Gastrocnemius medialis (tissue), 4 donors: ENCODE results near the gene DNAH17. TPM values are rescaled to one million over a fixed set of nuclear protein-coding genes. Genes with fewer than 3 reads are reported as not detected.

Source experiments
- ATAC-seq, 2 donors: fragments of 150-250 bp; one replicate each; pipeline ENCODE4 v1.9.1; 2016
- DNase-seq, 2 donors: peaks; one replicate each; pipeline ENCODE4 v3.0.0-alpha.2; 2019
- H3K27ac ChIP-seq, 4 donors: fragments of 200-600 bp; sonication (generic); 1 replicate in 1 of 4; 2 replicates in 3 of 4; pipeline ENCODE4 v1.5.1; 2016 to 2018; ENCODE audit warnings: mild to moderate bottlenecking in 2 of 4, moderate library complexity in 1 of 4
- H3K27me3 ChIP-seq, 3 donors: fragments of 200-600 bp; sonication (generic) in 2 of 3; 1 replicate in 1 of 3; 2 replicates in 2 of 3; pipeline versions ENCODE4 v1.5.1 to v1.6.0; 2016 to 2019; ENCODE audit warnings: mild to moderate bottlenecking in 1 of 3, moderate library complexity in 1 of 3
- H3K36me3 ChIP-seq, 2 donors: fragments of 200-600 bp; sonication (generic) in 1 of 2; one replicate each; pipeline ENCODE4 v1.5.1; 2017 to 2018
- H3K4me1 ChIP-seq, 2 donors: fragments of 200-600 bp; sonication (generic) in 1 of 2; one replicate each; pipeline ENCODE4 v1.5.1; 2016 to 2017; ENCODE audit warnings: mild to moderate bottlenecking in 2 of 2
- H3K4me3 ChIP-seq, 4 donors: fragments of 200-600 bp; sonication (generic) in 3 of 4; 1 replicate in 1 of 4; 2 replicates in 3 of 4; pipeline ENCODE4 v1.5.1; 2016 to 2019; ENCODE audit warnings: mild to moderate bottlenecking in 2 of 4
- H3K9me3 ChIP-seq, 3 donors: fragments of 200-600 bp; sonication (generic) in 2 of 3; 1 replicate in 1 of 3; 2 replicates in 2 of 3; pipeline ENCODE4 v1.5.1; 2016 to 2019
- POLR2A ChIP-seq, 2 donors: fragments of 450-650 bp; IDR thresholded peaks; one replicate each; pipeline ENCODE4 v1.6.1; 2017; ENCODE audit warnings: antibody characterized with exemption in 2 of 2, mild to moderate bottlenecking in 2 of 2, moderate library complexity in 2 of 2
- in situ Hi-C, 4 donors: fragments of 200-750 bp; cut with MboI; loops; one replicate each; pipeline versions ENCODE4 v1.15.0 to v1.8.0; 2017; ENCODE audit warnings: low sequenced_read_pairs in 4 of 4
- intact Hi-C: fragments of 100-400 bp; cut with DNase I; formaldehyde crosslinking; loops from one replicate; pipeline ENCODE4 v1.15.1; 2023; ENCODE audit warnings: low total_unique reads
- total RNA-seq, 4 donors: library from RNA; depleted of rRNA; stranded (reverse); fragments of >200 nt; gene quantifications; one replicate each; pipeline versions ENCODE4 v1.1.0 to v1.2.3, GENCODE V29; 2016
- TF ChIP-seq, protein P1 (sequence below), 5 experiments: fragments of 450-650 bp in 3 of 5; fragments of 200-600 bp in 2 of 5; sonication (generic) in 2 of 5; IDR thresholded peaks in 4 of 5; conservative IDR thresholded peaks in 1 of 5; 1 replicate in 4 of 5; 2 replicates in 1 of 5; pipeline ENCODE4 v1.5.1; 2016 to 2019; ENCODE audit warnings: antibody characterized with exemption in 5 of 5, mild to moderate bottlenecking in 3 of 5, moderate library complexity in 3 of 5

DNAH17 gene
- total RNA-seq, 4 donors from 2014 or later = 0.56 TPM; not detected in 3

DNA sequence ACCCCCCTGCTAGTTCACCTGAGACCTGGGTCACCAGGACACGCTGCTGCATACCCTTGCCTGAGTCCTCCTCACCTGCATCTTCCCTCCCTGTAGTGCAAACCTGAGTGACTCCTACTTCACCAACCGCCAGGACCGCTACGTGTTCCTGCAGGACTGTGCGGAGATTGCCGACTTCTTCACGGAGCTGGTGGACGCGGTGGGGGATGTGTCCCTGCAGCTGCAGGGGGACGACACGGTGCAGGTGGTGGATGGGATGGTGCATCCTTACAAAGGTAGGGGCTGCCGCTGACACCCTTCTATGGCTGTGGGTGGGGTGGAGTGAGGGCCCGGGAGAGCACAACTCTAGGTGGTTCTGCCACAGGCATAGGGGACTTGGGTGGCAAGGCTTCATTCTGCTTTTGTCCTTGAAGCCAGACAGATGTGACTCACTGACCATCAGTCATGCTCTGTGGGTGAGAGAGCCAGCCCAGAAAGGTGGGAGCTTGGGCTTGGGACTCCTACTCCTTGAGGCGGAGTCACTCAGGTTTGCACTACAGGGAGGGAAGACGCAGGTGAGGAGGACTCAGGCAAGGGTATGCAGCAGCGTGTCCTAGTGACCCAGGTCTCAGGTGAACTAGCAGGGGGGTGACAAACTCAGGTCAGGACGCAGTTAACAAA, 176.5 kb downstream of the DNAH17 start:
- no peak for TF ChIP-seq POLR2A (IDR thresholded peaks at IDR 0.05)
- TF ChIP-seq, protein P1, sequence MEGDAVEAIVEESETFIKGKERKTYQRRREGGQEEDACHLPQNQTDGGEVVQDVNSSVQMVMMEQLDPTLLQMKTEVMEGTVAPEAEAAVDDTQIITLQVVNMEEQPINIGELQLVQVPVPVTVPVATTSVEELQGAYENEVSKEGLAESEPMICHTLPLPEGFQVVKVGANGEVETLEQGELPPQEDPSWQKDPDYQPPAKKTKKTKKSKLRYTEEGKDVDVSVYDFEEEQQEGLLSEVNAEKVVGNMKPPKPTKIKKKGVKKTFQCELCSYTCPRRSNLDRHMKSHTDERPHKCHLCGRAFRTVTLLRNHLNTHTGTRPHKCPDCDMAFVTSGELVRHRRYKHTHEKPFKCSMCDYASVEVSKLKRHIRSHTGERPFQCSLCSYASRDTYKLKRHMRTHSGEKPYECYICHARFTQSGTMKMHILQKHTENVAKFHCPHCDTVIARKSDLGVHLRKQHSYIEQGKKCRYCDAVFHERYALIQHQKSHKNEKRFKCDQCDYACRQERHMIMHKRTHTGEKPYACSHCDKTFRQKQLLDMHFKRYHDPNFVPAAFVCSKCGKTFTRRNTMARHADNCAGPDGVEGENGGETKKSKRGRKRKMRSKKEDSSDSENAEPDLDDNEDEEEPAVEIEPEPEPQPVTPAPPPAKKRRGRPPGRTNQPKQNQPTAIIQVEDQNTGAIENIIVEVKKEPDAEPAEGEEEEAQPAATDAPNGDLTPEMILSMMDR (IDR thresholded peaks at IDR 0.05 in 4 of 5, conservative IDR thresholded peaks at IDR 0.05 in 1 of 5) = no peak
- no peak overlapping the region for H3K4me3 ChIP-seq
- peaks cover 0 to 62% of the 10 kb centered on the region in 2 donors for H3K36me3 ChIP-seq
- H3K27me3 ChIP-seq = no peaks in the 10 kb centered on the region
- no peaks in the 10 kb centered on the region for H3K9me3 ChIP-seq
- ATAC-seq (no peak), DNase-seq (no peak)
- intact Hi-C loops = no loop called here
- in situ Hi-C loops = no loop called here
- no peak overlapping the region for H3K27ac ChIP-seq
- H3K4me1 ChIP-seq = peaks cover 37 to 39% of the 10 kb centered on the region in 2 donors

GRCh38 chr17:78399693-78400144, 177.5 kb downstream of the DNAH17 start:
- Histone ChIP-seq H3K27me3 (no peaks in the 10 kb centered on the region), H3K9me3 (no peaks in the 10 kb centered on the region), H3K4me3 (no peak overlapping the region), H3K4me1 (peaks cover 31 to 37% of the 10 kb centered on the region in 2 donors), H3K36me3 (peaks cover 0 to 63% of the 10 kb centered on the region in 2 donors), H3K27ac (no peak overlapping the region)
- ATAC-seq (no peak), DNase-seq (no peak)
- in situ Hi-C loops = no loop called here
- intact Hi-C loops = no loop called here
- TF ChIP-seq POLR2A (IDR thresholded peaks at IDR 0.05) = no peak

DNA sequence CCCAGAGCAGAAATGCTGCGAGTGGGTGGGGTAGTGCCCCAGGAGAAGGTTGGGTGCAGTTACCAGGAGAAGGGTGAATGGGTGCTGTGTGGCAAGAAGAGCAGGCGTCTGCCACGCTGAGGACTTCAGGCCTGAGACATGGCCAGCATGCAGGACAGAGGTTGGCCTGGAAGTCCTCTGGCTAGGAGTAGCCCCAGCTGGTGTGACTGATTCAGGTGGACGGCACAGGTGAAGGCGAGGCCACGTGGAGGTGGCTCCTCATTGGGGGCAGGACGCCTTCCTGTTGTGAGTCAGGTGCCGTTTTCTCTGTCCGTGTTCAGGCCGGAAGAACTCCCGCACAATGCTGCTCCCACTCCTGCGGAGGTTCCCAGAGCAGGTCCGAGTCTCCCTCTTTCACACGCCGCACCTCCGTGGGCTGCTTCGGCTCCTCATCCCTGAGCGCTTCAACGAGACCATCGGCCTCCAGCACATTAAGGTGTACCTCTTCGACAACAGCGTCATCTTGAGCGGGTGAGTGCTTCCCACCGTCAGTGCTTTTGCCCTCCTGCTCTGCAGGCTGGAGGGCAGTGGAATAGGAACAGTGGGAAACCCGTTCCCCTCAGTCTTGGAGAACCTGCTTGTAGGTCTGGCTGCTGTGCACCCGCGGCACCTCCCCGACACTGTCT, 178.0 kb downstream of the DNAH17 start:
- TF ChIP-seq POLR2A (IDR thresholded peaks at IDR 0.05) = no peak
- TF ChIP-seq, protein P1 (IDR thresholded peaks at IDR 0.05 in 4 of 5, conservative IDR thresholded peaks at IDR 0.05 in 1 of 5) = no peak
- Histone ChIP-seq H3K27me3 (no peaks in the 10 kb centered on the region), H3K9me3 (no peaks in the 10 kb centered on the region), H3K4me1 (peaks cover 31 to 34% of the 10 kb centered on the region in 2 donors), H3K36me3 (peaks cover 0 to 63% of the 10 kb centered on the region in 2 donors), H3K27ac (peak overlapping the region in 3 of 4 donors; percentile 82 to 92 (median 88)), H3K4me3 (no peak overlapping the region)
- intact Hi-C loops (no loop called here), in situ Hi-C loops (no loop called here)
- ATAC-seq = no peak
- DNase-seq = no peak

GRCh38 chr17:78398390-78398789, 178.8 kb downstream of the DNAH17 start:
- no peak overlapping the region for H3K4me3 ChIP-seq
- peaks cover 31 to 34% of the 10 kb centered on the region in 2 donors for H3K4me1 ChIP-seq
- TF ChIP-seq, protein P1 (IDR thresholded peaks at IDR 0.05 in 4 of 5, conservative IDR thresholded peaks at IDR 0.05 in 1 of 5) = no peak
- TF ChIP-seq POLR2A (IDR thresholded peaks at IDR 0.05) = no peak
- peaks cover 0 to 55% of the 10 kb centered on the region in 2 donors for H3K36me3 ChIP-seq
- intact Hi-C loops = no loop called here
- no peak for ATAC-seq
- H3K27ac ChIP-seq = peak overlapping the region; percentile 82 to 92 (median 90)
- DNase-seq = no peak
- no peaks in the 10 kb centered on the region for H3K27me3 ChIP-seq
- H3K9me3 ChIP-seq = no peaks in the 10 kb centered on the region
- in situ Hi-C loops = no loop called here

DNA sequence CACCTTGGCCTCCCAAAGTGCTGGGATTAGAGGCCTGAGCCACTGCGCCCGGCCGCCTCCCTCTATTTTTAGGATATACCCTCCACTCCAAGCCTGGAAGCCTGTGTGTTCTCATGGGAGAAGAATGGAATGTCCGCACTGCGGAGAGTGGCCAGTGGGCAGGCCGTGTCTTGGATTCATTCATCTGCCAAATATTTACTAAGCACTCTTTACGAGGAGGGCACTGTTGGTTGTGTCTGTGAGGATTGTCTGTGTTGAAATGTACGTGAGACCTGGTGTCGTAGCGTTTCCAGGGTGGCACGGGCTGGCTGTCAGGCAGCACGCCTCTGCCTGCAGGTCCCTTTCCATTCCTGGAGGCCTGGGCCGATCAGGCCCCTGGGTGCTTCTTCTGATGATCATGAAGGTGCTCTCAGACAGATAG, 179.5 kb downstream of the DNAH17 start:
- in situ Hi-C loops (no loop called here), intact Hi-C loops (loop anchor here (2.0 kb wide), 1 partner anchor 15 kb away; no protein-coding TSS in a partner anchor)
- peaks cover 0 to 48% of the 10 kb centered on the region in 2 donors for H3K36me3 ChIP-seq
- DNase-seq (peak; percentile 68 to 87), ATAC-seq (peak; percentile 93 to 95)
- peaks cover 32 to 34% of the 10 kb centered on the region in 2 donors for H3K4me1 ChIP-seq
- TF ChIP-seq, protein P1 (IDR thresholded peaks at IDR 0.05 in 4 of 5, conservative IDR thresholded peaks at IDR 0.05 in 1 of 5) = peak in 1 of 5 experiments; percentile 9
- peak in 1 of 2 donors; percentile 10 for TF ChIP-seq POLR2A (IDR thresholded peaks at IDR 0.05)
- H3K4me3 ChIP-seq = no peak overlapping the region
- H3K27ac ChIP-seq = peak overlapping the region; percentile 82 to 92 (median 90)
- H3K9me3 ChIP-seq = no peaks in the 10 kb centered on the region
- H3K27me3 ChIP-seq = no peaks in the 10 kb centered on the region
